HUDEP-2 (cell line): ENCODE measurements around the gene TMEM204.

Experiments
- DNase-seq, 76 experiments: peaks; one replicate each; lab custom pipeline; 2025; ENCODE audit not compliant: unreplicated experiment in 76 of 76; lab: John Stamatoyannopoulos, UW

Gene TMEM204

DNA sequence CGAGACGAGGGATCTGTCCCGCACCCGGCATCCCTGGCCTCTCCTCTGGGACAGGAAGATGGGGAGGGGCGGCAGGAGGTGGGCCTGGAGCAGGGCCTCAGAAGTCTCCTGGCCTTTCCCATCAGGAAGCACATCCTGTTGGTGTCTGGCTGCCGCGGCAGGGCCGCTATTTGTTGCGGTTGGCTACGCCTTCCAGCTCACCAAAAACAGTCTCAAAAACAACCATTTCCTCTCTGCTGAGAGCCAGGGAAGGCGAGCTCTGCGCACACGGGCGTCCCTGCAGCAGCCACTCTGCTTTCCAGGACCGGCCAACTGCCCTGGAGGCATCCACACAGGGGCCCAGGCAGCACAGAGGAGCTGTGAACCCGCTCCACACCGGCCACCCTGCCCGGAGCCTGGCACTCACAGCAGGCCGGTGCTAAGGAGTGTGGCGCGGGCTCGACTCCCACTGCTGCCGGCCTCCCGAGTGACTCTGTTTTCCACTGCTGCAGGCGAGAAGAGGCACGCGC, at the start of gene TMEM204:
Gene TMEM204, plus strand, starts transcription at position 224 of the 509 bp plus-strand sequence. CDS start 610 bp downstream, outside the sequence.
- DNase-seq = no peak

DNA sequence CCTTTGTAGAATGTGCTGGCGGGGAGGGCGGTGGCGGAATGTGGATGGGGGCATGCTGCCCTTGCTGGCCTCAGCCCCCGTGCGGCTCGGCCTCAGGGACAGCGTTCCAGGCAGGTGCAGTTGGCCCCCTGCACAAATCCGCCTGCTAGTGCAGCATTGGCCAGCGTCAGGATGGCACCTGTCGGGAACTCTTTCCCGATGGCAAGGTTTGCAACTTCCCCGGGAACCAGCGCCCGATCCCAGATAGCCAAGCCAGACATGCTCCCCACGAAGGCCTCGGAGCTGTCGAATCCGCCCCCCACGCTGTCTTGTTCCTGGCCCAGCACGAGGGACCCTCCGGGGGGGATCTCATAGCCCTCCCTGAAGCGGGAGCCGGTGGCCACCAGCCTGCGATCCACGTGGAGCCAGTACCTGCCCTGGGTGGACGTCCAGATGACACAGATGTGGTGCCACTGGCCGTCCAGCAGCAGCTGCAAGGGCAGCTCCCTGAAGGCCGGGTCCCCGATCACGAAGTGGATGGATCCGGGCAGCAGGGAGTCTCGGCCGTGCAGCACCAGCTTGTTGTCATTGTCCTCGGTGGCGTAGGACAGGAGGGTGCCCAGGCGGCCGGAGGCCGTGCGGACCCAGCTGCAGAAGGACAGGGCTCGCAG, 47.5 kb upstream of the TMEM204 start:
- no peak for DNase-seq

DNA sequence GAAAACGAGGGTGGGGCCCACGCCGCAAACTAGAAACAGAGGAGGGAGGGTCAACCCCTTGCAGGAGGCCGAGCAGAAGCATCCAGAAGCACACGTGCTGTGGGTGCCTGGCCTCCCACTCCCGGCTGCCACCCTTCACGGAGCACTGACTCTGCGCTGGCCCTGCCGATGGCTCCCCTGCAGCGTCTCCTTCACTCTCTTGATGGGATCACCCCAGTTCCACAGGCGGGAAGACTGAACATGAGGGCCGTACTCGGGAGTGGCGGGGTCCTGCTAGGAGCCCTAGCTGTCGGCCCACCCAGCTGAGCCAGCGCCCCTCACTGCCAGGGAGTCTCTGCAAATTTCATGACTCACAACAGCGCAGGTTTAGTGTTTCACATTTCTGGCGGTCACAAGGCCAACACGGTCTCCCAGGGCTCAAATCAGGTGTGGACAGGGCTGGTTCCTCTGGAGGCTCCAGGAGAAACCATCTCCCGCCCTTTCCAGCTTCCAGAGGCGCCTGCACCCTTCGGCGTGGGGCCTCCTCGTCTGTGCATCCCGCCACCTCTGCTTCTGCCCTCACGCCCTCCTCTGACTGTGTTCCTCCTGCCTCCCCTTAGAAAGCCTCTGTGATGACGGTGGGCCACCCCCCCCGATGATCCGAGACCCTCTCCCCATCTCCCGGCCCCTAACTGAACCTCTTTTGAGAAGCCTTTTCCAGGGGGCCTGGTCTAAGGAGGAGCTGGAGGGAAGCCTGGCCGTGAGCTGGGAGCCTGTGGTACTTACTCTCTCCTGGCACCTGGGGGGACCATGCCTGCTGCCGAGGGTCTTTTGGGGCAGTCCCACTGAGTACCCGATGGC, 46.7 kb upstream of the TMEM204 start:
- DNase-seq = no peak

DNA sequence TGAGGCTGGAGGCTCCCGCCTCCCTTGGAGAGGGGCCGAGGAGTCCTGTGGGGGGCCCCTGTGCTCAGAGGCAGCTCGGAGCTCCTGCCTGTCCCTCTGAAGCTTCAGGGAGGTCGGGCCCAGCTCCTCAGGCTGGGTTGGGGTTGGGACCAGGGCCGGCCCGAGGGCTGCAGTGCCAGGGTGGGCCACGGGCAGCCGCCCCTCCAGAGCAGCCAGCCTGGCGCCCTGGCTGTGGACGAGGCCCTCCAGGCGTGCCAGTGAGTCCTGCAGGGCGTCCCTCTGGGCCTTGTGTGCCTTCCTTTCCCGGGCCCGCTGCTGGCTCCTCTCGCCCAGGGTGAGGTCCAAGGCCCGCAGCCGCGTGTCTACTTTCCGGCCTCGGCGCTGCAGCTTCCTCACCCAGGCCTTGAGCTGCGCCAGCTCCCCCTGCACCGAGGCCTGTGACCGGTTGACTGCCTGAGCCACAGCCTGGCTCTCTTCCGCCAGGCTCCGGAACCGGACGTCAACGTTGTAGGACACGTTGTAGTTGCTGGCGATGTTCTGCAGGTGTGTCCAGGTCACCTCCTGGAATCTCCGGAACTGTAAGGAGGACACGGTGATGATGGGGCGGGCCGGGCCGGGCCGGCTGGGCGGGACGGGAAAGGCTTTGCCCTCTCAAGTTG, 45.9 kb upstream of the TMEM204 start:
- no peak for DNase-seq

DNA sequence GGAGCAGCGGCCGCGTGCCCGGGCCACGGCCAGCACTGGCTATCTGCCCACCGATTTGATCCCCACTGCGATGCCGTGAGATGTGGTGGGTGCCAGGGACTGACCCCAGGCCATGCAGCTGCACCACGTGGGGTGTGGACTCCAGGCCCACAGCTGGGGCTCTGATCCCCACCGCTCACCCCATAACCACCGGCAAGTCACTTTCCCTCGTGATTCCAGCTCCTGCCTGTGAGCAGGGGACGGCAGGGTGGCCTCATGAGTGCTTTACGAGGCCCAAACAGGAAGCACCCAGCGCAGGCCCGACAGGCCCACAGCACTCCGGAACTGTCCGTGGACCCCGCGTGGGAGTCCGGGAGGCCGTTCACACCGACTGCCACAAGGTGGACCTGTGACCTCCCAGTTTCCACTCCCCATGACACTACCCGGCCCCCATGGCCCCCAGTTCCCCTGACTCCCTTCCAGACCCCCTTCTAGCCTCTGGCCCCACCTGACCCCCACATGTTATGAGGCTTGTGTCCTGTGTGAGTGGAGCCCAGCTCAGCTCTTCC, 45.3 kb upstream of the TMEM204 start:
- no peak for DNase-seq

DNA sequence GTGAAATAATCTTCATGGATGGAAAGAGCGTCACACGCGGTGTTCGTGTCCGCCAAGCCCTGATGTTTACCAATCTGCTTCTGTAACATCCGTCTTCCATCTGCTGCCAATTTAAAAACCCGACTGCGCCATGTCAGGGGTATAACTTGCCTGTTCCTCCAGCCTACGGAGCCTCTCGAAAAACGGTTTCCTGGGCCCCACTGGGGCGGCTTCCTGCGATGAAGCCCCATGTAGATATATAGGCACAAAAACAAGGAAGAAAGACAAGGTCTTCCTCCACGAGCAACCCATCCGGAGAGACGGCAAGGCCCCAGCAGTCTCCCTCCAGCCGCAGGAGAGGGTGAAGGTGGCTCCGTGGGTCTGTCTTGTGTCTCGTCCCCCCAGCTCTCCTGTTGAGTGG, 44.8 kb upstream of the TMEM204 start, which contains the start of gene PTX4:
Gene PTX4, minus strand, starts transcription at position 326 of the 400 bp plus-strand sequence. Its CDS starts 35 bp downstream, at position 291.
- no peak for DNase-seq

DNA sequence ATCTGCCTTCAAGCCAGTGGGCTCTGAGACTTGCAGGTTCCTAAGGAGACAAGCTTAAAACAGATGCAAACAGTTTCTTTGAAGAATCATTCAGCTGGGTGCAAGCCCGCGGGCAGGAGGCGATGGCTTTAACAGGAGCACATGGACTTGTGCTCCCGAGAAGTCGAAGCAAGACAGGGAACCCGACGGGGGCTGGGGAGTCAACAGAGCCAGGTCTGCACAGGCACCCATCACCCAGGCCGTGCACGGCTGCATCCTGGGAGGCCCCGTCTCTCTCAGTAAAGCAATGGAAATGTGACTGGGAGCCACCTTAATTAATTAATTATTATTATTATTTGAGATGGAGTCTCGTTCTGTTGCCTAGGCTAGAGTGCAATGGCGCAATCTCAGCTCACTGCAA, 44.4 kb upstream of the TMEM204 start:
- DNase-seq = no peak

DNA sequence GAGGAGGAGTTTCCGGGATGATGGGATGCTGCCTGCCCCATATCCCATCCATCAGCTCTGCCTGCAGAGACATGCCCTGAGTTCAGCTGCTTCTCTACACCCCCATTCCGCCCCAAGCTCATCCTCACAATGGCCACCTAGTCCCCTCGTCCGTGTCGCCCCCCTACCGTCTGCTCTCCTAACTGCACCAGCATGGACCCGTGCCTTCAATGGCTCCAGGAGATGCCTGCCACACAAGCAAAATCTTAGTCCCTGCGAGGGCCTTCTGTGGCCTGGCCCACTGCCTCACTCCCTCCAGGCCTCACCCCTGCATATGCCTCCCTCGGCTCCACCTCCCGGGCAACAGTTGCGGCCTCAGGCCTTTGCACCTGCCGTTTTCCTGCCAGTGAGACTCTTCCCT, 42.1 kb upstream of the TMEM204 start:
- DNase-seq = no peak

DNA sequence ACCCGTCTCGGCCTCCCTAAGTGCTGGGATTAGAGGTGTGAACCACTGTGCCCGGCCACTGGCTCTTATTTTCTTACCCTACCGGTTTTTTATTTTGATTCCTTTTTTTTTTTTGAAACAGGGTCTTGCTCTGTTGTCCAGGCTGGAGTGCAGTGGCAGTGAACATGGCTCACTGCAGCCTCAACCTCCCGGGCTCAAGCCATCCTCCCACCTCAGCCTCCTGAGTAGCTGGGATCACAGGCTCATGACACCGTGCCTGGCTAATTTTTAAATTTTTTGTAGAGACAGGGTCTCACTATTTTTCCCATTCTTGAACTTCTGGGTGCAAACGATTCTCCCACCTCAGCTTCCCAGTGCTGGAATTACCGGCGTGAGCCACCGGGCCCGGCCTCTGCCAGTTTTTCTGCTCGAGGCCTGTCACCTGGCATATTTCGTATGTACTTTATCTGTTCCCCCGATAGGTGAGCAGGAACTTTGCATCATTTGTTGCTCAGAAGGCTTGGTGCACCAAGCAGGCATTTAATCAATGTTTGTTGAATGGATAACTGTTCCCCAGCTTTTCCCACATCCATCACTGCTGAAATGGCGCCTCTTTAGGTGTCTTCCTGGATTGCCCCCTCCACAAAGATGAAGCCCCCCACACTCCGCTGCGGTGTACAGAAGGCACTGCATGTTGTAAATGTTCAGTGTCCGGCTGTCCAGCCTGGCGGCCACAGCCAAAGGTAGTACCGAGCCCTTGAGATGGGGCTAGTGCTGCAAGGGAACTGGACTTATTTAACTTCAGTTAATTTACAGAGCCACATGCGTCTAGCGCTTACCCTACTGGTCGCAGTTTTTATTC, 41.2 kb upstream of the TMEM204 start:
- no peak for DNase-seq

DNA sequence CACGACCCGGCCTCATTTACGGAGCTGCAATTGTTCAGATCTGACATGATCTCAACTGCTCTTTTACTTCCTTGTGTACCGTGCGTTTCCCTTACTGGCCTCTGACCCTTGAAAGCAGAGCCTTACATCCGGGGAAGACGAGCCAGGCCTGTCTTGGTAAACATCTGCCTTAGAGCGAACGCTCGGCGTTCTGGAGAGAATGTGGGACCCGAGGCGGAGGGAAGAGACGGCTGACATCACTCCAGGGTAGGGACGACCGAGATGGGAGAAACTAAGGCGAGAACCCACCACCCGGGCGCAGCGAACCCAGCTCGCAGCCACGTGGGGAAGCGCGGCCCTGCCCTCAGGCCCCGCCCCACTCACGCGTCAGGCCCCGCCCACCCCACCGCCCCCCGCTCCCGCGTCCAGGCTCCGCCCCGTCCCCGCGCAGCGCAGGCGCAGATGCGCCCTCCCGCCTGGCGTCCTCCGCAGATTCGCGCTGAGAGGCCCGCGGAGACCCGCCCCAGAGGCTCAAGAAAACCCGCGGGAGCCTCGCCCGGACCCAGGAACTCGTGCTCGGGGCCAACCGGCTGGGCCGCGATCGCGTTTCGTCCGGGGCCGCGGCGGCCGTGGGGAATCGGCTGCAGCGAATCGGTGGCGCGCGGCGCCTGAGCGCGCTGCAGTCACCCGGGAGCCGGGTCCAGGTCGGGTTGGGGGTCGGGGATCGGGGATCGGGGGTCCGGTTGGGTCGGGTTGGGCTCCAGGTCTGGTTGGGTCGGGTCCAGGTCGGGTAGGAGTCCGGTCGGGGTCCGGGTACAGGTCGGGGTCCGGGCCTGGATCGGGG, 40.3 kb upstream of the TMEM204 start, which contains the start of gene TELO2:
Gene TELO2, plus strand, starts transcription at position 438 of the 823 bp plus-strand sequence. CDS start 922 bp downstream, outside the sequence.
- peak in 73 of 76 experiments; percentile 17 to 90 (median 74) for DNase-seq

DNA sequence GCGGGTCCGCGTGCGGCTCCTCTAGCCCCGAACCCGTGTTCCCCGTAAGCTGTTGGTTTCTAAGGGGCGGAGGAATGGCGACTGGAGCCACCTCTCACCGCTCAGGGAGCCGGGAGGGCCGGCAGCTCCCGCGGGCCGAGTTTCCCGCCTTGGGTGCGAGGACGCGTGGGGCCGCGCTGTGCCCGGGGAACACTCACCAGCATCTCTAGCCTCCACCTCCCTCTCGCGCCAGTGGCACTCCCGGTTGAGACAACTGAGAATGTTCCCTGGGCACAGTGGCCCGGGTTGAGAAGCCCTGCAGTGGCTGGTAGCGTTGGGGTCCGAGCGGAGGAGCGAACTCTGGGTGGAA, 39.7 kb upstream of the TMEM204 start:
- DNase-seq = no peak

DNA sequence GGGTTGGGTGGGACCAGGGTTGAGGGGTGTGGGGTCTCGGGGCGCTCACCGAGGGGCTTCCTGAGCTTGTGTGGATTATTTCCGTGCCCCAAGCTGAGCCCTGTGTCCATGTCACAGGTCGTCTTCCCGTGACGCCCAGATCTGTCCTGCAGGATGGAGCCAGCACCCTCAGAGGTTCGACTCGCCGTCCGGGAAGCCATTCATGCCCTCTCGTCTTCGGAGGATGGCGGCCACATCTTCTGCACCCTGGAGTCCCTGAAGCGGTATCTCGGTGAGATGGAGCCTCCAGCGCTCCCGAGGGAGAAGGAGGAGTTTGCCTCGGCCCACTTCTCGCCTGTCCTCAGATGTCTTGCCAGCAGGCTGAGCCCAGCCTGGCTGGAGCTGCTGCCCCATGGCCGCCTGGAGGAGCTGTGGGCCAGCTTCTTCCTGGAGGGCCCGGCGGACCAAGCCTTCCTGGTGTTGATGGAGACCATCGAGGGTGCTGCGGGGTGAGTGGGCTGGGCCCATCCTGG, 39.3 kb upstream of the TMEM204 start:
- peak in 5 of 76 experiments; percentile 5 to 34 (median 23) for DNase-seq

DNA sequence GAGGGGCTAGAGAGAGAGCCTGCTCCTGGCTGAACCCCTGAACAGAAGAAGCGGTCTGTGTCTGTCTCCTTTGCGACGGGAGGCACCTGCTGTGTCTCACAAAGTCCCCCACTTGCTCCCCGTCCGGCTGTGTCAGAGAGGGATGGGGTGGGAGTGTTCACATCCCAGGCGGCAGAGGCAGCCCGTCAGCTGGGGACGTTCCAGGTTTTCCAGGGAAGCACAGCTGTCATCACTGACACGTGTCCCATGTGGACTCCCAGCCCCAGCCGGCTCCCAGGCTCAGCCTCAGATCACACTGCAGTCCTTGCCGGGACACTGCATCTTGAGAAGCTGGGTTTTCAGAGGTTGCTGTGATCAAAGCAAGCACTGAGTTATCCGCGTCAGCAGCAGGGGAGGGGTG, 38.8 kb upstream of the TMEM204 start:
- DNase-seq = no peak

DNA sequence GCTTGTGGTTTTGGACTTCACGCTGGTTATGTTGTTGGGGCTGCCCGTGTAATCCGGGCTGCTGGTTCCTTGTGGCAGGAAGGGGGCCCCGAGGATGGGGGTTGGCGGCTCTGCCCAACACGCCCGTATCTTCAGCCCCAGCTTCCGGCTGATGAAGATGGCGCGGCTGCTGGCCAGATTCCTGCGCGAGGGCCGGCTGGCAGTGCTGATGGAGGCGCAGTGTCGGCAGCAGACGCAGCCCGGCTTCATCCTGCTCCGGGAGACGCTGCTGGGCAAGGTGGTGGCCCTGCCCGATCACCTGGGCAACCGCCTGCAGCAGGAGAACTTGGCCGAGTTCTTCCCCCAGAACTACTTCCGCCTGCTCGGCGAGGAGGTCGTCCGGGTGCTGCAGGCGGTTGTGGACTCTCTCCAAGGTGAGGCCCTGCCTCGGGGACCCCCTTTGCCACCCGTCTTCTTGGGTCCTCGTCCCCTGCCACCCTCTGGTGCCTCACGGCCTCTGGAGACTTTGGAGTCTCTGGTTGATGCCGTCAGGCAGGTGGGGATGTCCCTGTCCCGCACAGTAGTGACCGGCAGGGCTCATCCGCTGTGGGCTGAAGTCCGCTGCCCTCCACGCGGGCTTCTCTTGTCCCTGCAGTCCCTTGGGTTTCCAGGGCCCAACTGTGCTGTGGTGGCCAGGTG, 38.1 kb upstream of the TMEM204 start:
- no peak for DNase-seq

DNA sequence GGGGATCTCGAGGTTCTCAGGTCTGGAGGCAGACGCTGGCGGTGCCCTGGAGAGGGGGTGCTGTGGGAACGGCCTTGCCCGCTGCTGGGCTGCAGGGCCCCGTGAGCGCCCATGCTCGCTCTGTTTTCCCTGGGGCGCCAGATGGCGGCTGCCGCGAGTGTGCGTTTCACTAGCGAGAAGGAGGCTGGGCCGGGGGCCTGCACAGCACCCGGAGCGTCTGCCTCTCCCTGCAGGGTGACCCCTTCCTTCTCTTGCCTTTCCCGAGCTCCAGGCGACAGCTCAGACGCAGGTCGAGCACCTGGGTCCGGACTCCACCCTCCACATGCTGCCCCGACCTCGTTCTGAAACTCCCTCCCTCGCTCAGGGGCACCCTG, 37.6 kb upstream of the TMEM204 start:
- DNase-seq = no peak

DNA sequence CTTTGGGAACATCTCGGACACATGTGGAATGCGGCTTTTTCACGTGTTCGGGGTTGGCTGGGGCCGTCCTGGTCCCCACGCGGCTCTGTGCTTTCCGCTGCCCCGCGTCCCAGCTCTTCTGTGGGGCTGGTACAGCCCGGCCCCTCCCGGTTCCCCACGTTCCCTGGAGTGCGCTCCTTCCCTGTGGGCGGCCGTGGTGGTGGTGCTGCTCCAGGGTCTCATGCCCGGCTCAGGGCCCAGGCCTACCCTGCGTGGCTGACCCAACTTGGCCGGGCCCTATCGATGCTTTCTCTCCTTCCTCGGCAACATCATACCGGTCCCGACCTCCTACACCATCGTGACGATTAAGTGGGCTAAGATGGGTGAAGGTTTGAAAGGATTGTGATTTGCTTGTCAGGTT, 37.0 kb upstream of the TMEM204 start:
- DNase-seq = no peak

DNA sequence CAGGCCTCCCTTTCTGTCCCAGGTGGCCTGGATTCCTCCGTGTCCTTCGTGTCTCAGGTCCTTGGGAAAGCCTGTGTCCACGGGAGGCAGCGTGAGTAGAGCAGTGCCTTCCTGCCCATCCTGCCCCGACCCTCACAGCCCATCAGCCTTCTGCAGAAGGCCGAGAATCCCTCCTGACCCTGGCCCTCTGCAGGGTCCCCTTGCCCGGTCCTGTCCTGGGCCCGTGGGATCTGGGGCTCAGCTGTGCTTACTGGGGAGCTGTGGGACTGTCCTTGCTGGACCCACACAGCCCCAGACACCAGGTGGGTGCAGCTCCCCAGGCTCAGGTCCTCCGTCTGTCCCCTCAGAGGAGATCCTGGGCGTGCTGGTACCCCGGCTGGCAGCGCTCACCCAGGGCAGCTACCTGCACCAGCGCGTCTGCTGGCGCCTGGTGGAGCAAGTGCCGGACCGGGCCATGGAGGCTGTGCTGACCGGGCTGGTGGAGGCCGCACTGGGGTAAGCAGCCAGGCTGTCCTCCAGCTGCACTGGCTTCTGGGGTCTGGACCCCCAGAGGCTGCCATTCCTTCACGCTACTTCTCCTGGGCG, 36.4 kb upstream of the TMEM204 start:
- no peak for DNase-seq
